Airway epithelial cell (primary cell): ENCODE results near the gene FLYWCH1. TPM values are rescaled to one million over a fixed set of nuclear protein-coding genes. Genes with fewer than 3 reads are reported as not detected.

Experiments
- total RNA-seq: library from RNA; depleted of rRNA; stranded (reverse); fragments of >200 nt; gene quantifications from 2 replicates; pipeline ENCODE4 v1.2.3, GENCODE V29; 2015

The FLYWCH1 gene, protein sequence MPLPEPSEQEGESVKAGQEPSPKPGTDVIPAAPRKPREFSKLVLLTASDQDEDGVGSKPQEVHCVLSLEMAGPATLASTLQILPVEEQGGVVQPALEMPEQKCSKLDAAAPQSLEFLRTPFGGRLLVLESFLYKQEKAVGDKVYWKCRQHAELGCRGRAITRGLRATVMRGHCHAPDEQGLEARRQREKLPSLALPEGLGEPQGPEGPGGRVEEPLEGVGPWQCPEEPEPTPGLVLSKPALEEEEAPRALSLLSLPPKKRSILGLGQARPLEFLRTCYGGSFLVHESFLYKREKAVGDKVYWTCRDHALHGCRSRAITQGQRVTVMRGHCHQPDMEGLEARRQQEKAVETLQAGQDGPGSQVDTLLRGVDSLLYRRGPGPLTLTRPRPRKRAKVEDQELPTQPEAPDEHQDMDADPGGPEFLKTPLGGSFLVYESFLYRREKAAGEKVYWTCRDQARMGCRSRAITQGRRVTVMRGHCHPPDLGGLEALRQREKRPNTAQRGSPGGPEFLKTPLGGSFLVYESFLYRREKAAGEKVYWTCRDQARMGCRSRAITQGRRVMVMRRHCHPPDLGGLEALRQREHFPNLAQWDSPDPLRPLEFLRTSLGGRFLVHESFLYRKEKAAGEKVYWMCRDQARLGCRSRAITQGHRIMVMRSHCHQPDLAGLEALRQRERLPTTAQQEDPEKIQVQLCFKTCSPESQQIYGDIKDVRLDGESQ
- 38.6 and 46.0 TPM in 2 replicates for total RNA-seq

GRCh38 chr16:2911638-2912329 lies at the start of gene FLYWCH1:
Gene FLYWCH1 (plus strand): TSS chr16:2911931. CDS start chr16:2929686, 17,755 bp downstream.

GRCh38 chr16:2882650-2883457 lies 28.9 kb upstream of the FLYWCH1 start, which contains the start of gene FLYWCH2:
Gene FLYWCH2 (plus strand): TSS chr16:2883215. CDS start chr16:2896450, 13,235 bp downstream.

DNA sequence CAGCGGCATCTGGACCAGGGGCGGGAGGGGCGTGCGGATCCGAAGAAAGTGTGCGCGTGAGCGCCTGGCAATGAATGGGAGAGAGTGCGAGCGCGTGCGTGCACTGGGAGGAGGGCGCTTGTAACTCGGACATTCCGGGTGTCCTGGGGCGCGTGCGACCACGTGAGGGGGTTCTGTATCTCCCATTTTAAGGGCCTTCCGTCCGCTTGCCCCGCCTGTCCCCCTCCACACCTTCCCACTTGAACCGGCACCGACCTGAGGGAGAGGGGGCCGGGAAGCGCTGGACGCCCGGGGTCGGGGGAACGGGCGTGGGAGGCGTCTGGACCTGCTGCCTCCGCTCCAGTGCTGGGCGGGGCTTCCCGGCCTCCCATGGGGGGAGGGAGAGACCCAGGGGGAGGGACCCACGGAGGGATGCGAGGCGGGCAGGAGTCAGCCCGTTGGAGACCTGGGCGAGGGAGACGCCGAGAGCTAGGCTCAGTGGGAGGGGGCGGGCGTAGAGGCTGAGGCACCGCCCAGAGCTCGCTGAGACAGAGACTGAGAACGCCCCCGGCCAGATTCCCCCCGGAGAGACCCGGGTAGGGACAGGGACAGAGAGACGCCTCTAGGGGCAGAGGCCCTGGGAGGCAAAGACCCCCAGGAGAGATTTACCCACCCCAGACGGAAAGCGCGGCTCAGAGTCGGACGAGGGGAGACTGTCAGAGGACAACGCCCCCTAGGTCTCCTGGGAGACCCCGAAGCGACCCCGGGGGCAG lies 52.2 kb downstream of the FLYWCH1 start, which contains the start of gene KREMEN2:
TSS of gene KREMEN2 (plus strand) at position 553 of the 752 bp plus-strand sequence. CDS start 246 bp downstream, outside the sequence.

GRCh38 chr16:2968738-2969544 lies 57.2 kb downstream of the FLYWCH1 start, which contains the start of gene PAQR4:
Gene PAQR4 (plus strand): TSS chr16:2969348. CDS start chr16:2969675, 327 bp downstream.

DNA sequence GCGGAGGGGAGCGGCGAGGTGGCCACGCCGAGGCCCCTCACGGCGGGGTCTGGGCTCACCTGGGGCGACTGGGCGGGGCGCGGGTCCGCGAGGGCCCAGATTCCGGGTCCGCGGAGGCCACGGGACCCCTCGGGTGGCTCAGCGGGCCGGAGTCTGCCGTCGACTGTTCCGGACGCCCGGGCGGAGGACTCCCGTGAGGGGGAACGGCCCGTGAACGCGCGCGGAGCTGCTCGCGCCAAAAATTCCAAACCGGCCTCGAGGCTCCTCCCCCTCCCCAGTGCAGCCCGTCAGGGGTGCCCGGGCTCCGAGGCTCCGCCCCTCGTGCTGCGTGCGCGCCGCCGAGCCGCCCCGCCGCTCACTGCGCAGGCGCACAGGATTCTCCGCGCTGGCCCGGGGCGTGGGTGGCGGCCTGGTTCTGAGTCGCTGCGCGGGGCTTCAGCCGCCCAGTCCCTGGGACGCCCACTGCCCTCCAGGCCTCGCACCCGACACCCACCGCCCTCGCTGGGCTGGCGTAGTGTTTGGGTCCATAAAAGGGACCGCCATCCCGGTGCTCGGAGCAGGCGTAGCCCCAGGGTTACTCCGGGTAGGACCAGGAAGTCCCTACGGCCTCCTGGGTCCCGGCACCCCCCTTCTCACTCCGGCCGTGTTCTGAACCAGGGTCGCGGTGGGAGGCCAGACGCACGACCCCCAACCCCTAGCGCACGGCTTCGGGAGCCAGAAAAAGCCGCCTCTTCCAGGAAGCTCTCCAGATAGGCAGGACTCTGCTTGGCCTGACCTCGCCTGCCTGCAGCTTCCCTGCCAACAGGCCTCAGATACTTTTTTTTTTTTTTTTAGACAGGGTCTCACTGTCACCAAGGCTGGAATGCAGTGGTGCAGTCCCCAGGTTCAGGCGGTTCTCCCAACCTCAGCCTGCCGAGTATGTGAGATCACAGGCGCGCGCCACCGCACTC lies 68.8 kb downstream of the FLYWCH1 start, which contains the start of gene PKMYT1:
TSS of gene PKMYT1 (minus strand) at position 220 of the 950 bp plus-strand sequence. CDS start 789 bp downstream, outside the sequence.

Other genes starting within 250 kb of the FLYWCH1 start
- gene KCTD5, start 229.4 kb upstream of the FLYWCH1 start, total RNA-seq = 36.5 and 56.4 TPM in 2 replicates
- 4.4 and 5.3 TPM in 2 replicates for gene PRSS27, start 191.7 kb upstream of the FLYWCH1 start, total RNA-seq
- 60.4 and 103 TPM in 2 replicates for gene SRRM2, start 159.3 kb upstream of the FLYWCH1 start, total RNA-seq
- gene ELOB, start 134.7 kb upstream of the FLYWCH1 start, total RNA-seq = 367 and 643 TPM in 2 replicates
- not detected in 2 replicates for gene PRSS33, start 124.4 kb upstream of the FLYWCH1 start, total RNA-seq
- not detected in 2 replicates for gene PRSS41, start 113.5 kb upstream of the FLYWCH1 start, total RNA-seq
- gene PRSS21, start 94.7 kb upstream of the FLYWCH1 start, total RNA-seq = 3.4 and 7.5 TPM in 2 replicates
- gene ZG16B, start 81.6 kb upstream of the FLYWCH1 start, total RNA-seq = 3.0 and 3.2 TPM in 2 replicates
- 21.6 and 23.4 TPM in 2 replicates for gene PRSS22, start 53.8 kb upstream of the FLYWCH1 start, total RNA-seq
- 74.3 and 115 TPM in 2 replicates for gene FLYWCH2, start 28.7 kb upstream of the FLYWCH1 start, total RNA-seq
- 22.7 and 23.4 TPM in 2 replicates for gene KREMEN2, start 52.3 kb downstream of the FLYWCH1 start, total RNA-seq
- 20.6 and 27.6 TPM in 2 replicates for gene PAQR4, start 57.4 kb downstream of the FLYWCH1 start, total RNA-seq
- gene PKMYT1, start 68.5 kb downstream of the FLYWCH1 start, total RNA-seq = 52.6 and 82.7 TPM in 2 replicates
- gene CLDN9, start 101.0 kb downstream of the FLYWCH1 start, total RNA-seq = 0.49 TPM in 1 of 2 replicates, not detected in the other
- gene CLDN6, start 106.3 kb downstream of the FLYWCH1 start, total RNA-seq = 0.63 and 0.70 TPM in 2 replicates
- gene TNFRSF12A, start 108.4 kb downstream of the FLYWCH1 start, total RNA-seq = 298 and 319 TPM in 2 replicates
- gene HCFC1R1, start 112.0 kb downstream of the FLYWCH1 start, total RNA-seq = 27.3 and 35.7 TPM in 2 replicates
- 35.3 and 36.5 TPM in 2 replicates for gene THOC6, start 112.1 kb downstream of the FLYWCH1 start, total RNA-seq
- gene BICDL2, start 125.0 kb downstream of the FLYWCH1 start, total RNA-seq = 18.6 and 24.9 TPM in 2 replicates
- 0.46 and 0.56 TPM in 2 replicates for gene MMP25, start 134.6 kb downstream of the FLYWCH1 start, total RNA-seq
- gene IL32, start 153.7 kb downstream of the FLYWCH1 start, total RNA-seq = 10.1 and 10.9 TPM in 2 replicates
- not detected in 2 replicates for gene ZSCAN10, start 187.4 kb downstream of the FLYWCH1 start, total RNA-seq
- gene ZNF205, start 200.7 kb downstream of the FLYWCH1 start, total RNA-seq = 18.0 and 20.3 TPM in 2 replicates
- 4.9 and 9.0 TPM in 2 replicates for gene ZNF213, start 223.1 kb downstream of the FLYWCH1 start, total RNA-seq